Astrocyte (in vitro differentiated cells and primary cell): Measurements from ENCODE around the gene IQGAP1.
"Not testable (repeated sequence)": the region's sequence is repeated elsewhere in the genome, so short reads cannot be mapped to it uniquely, and the experiment has no call there.

Source experiments
- EZH2 ChIP-seq: IDR thresholded peaks from 2 replicates; pipeline ENCODE4 v1.6.1; 2012; ENCODE audit warnings: mild to moderate bottlenecking, low read length, inconsistent platforms; ENCODE audit not compliant: insufficient read depth
- TF ChIP-seq, protein P1 (sequence below): IDR thresholded peaks from 2 replicates; pipeline ENCODE4 v1.5.1; 2011; ENCODE audit warnings: low read depth, mild to moderate bottlenecking, inconsistent platforms, low read length, moderate library complexity; ENCODE audit not compliant: insufficient read depth

DNA sequence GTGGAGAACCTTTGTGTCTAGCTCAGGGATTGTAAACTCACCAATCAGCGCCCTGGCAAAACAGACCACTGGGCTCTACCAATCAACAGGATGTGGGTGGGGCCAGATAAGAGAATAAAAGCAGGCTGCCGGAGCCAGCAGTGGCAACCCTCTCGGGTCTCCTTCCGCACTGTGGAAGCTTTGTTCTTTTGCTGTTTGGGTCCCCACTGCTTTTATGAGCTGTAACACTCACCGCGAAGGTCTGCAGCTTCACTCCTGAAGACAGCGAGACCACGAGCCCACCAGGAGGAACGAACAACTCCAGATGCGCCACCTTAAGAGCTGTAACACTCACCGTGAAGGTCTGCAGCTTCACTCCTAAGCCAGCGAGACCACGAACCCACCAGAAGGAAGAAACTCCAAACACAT is 123.2 kb downstream of the IQGAP1 start:
- TF ChIP-seq, protein P1, sequence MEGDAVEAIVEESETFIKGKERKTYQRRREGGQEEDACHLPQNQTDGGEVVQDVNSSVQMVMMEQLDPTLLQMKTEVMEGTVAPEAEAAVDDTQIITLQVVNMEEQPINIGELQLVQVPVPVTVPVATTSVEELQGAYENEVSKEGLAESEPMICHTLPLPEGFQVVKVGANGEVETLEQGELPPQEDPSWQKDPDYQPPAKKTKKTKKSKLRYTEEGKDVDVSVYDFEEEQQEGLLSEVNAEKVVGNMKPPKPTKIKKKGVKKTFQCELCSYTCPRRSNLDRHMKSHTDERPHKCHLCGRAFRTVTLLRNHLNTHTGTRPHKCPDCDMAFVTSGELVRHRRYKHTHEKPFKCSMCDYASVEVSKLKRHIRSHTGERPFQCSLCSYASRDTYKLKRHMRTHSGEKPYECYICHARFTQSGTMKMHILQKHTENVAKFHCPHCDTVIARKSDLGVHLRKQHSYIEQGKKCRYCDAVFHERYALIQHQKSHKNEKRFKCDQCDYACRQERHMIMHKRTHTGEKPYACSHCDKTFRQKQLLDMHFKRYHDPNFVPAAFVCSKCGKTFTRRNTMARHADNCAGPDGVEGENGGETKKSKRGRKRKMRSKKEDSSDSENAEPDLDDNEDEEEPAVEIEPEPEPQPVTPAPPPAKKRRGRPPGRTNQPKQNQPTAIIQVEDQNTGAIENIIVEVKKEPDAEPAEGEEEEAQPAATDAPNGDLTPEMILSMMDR: not testable (repeated sequence)
- TF ChIP-seq EZH2: not testable (repeated sequence)
